GM18519 (cell line): ENCODE data around the gene NCOA3.
"Not testable (repeated sequence)": the region's sequence is repeated elsewhere in the genome, so short reads cannot be mapped to it uniquely, and the experiment has no call there.

ENCODE experiments used
- ATAC-seq: cut with Tn5 transposase; IDR thresholded peaks from one replicate; pipeline ENCODE4 v1.9.1; 2021; ENCODE audit warnings: mild to moderate bottlenecking, moderate library complexity; ENCODE audit not compliant: unreplicated experiment, low FRiP score

The NCOA3 gene

GRCh38 chr20:47498606-47499005 lies 3.1 kb upstream of the NCOA3 start:
- ATAC-seq: no peak

GRCh38 chr20:47499053-47499452 lies 2.6 kb upstream of the NCOA3 start:
- ATAC-seq: no peak

GRCh38 chr20:47500082-47500481 lies 1.6 kb upstream of the NCOA3 start:
- not testable (repeated sequence) for ATAC-seq

GRCh38 chr20:47500554-47500953 lies 1.1 kb upstream of the NCOA3 start:
- no peak for ATAC-seq

GRCh38 chr20:47501116-47501481 lies 588 bp upstream of the NCOA3 start:
- ATAC-seq: no peak

- ATAC-seq: no peak
Observed at GRCh38 chr20:47502271-47503239, 868 bp downstream of the NCOA3 start.

- ATAC-seq: no peak
Observed at GRCh38 chr20:47503685-47504084, 2.0 kb downstream of the NCOA3 start.

- no peak for ATAC-seq
Observed at GRCh38 chr20:47506335-47506734, 4.6 kb downstream of the NCOA3 start.

- ATAC-seq: no peak
Observed at GRCh38 chr20:47506850-47507249, 5.2 kb downstream of the NCOA3 start.

GRCh38 chr20:47507275-47507981 lies 5.7 kb downstream of the NCOA3 start:
- ATAC-seq: not testable (repeated sequence)

- no peak for ATAC-seq
Observed at GRCh38 chr20:47508278-47508677, 6.6 kb downstream of the NCOA3 start.

- ATAC-seq: no peak
Observed at GRCh38 chr20:47509104-47509661, 7.5 kb downstream of the NCOA3 start.

- ATAC-seq: no peak
Observed at GRCh38 chr20:47509685-47510084, 8.0 kb downstream of the NCOA3 start.

GRCh38 chr20:47515843-47516242 lies 14.2 kb downstream of the NCOA3 start:
- no peak for ATAC-seq

- ATAC-seq: no peak
Observed at GRCh38 chr20:47521059-47521808, 19.5 kb downstream of the NCOA3 start.

- no peak for ATAC-seq
Observed at GRCh38 chr20:47524015-47524784, 22.5 kb downstream of the NCOA3 start.

GRCh38 chr20:47527004-47527800 lies 25.5 kb downstream of the NCOA3 start:
- no peak for ATAC-seq

- no peak for ATAC-seq
Observed at GRCh38 chr20:47529840-47530239, 28.2 kb downstream of the NCOA3 start.

GRCh38 chr20:47531458-47531857 lies 29.8 kb downstream of the NCOA3 start:
- no peak for ATAC-seq
